SKM-1 (cell line): ENCODE results near the gene KIAA1671.
A peak's percentile ranks its signal among the peaks of the same experiment; 100 is the strongest.

ENCODE experiments used
- DNase-seq: peaks from one replicate; lab custom pipeline; 2025; ENCODE audit not compliant: unreplicated experiment; lab: John Stamatoyannopoulos, UW

The KIAA1671 gene

GRCh38 chr22:25035715-25036114 lies 83.2 kb downstream of the KIAA1671 start:
- no peak for DNase-seq

- no peak for DNase-seq
Observed at GRCh38 chr22:25038239-25038638, 85.7 kb downstream of the KIAA1671 start.

GRCh38 chr22:25038771-25039170 lies 86.3 kb downstream of the KIAA1671 start:
- no peak for DNase-seq

- no peak for DNase-seq
Observed at GRCh38 chr22:25039255-25039654, 86.7 kb downstream of the KIAA1671 start.

- no peak for DNase-seq
Observed at GRCh38 chr22:25039754-25040153, 87.2 kb downstream of the KIAA1671 start.

GRCh38 chr22:25045159-25045558 lies 92.6 kb downstream of the KIAA1671 start:
- no peak for DNase-seq

- no peak for DNase-seq
Observed at GRCh38 chr22:25048071-25048470, 95.6 kb downstream of the KIAA1671 start.

- peak; percentile 46 for DNase-seq
Observed at GRCh38 chr22:25048659-25049647, 96.4 kb downstream of the KIAA1671 start.

- no peak for DNase-seq
Observed at GRCh38 chr22:25049770-25050169, 97.3 kb downstream of the KIAA1671 start.

- no peak for DNase-seq
Observed at GRCh38 chr22:25050566-25050965, 98.0 kb downstream of the KIAA1671 start.

GRCh38 chr22:25051073-25051472 lies 98.6 kb downstream of the KIAA1671 start:
- no peak for DNase-seq

- DNase-seq = no peak
Observed at GRCh38 chr22:25051983-25052710, 99.6 kb downstream of the KIAA1671 start.

- no peak for DNase-seq
Observed at GRCh38 chr22:25053153-25053805, 100.8 kb downstream of the KIAA1671 start.

- DNase-seq = no peak
Observed at GRCh38 chr22:25054943-25055511, 102.5 kb downstream of the KIAA1671 start.

GRCh38 chr22:25057013-25057881 lies 104.7 kb downstream of the KIAA1671 start:
- peak; percentile 30 for DNase-seq

GRCh38 chr22:25059438-25059837 lies 106.9 kb downstream of the KIAA1671 start:
- DNase-seq = no peak

GRCh38 chr22:25060522-25061071 lies 108.1 kb downstream of the KIAA1671 start:
- no peak for DNase-seq

GRCh38 chr22:25061134-25061533 lies 108.6 kb downstream of the KIAA1671 start:
- no peak for DNase-seq

- no peak for DNase-seq
Observed at GRCh38 chr22:25061605-25062376, 109.3 kb downstream of the KIAA1671 start.
